Body of pancreas (tissue), 4 donors: ENCODE measurements around the gene TNNI3.

ENCODE experiments used
- CTCF ChIP-seq, 7 experiments: fragments of 450-650 bp in 4 of 7; fragments of 200-600 bp in 3 of 7; sonication (generic) in 3 of 7; IDR thresholded peaks; one replicate each; pipeline ENCODE4 v1.5.1; 2016 to 2019; ENCODE audit warnings: antibody characterized with exemption in 7 of 7
- POLR2A ChIP-seq, 3 donors: fragments of 450-650 bp; IDR thresholded peaks; one replicate each; pipeline ENCODE4 v1.6.1; 2016; ENCODE audit warnings: antibody characterized with exemption in 3 of 3, mild to moderate bottlenecking in 2 of 3

- TF ChIP-seq CTCF (IDR thresholded peaks at IDR 0.05) = no peak
- no peak for TF ChIP-seq POLR2A (IDR thresholded peaks at IDR 0.05)
Observed at GRCh38 chr19:55161571-55162322, 4.2 kb upstream of the TNNI3 start.
